ENCODE data around the gene LHFPL6. TPM values are rescaled to one million over a fixed set of nuclear protein-coding genes. Genes with fewer than 3 reads are reported as not detected.

The LHFPL6 gene
- total RNA-seq, 2 donors from 2014 or later = 0.50 TPM; not detected in 1

DNA sequence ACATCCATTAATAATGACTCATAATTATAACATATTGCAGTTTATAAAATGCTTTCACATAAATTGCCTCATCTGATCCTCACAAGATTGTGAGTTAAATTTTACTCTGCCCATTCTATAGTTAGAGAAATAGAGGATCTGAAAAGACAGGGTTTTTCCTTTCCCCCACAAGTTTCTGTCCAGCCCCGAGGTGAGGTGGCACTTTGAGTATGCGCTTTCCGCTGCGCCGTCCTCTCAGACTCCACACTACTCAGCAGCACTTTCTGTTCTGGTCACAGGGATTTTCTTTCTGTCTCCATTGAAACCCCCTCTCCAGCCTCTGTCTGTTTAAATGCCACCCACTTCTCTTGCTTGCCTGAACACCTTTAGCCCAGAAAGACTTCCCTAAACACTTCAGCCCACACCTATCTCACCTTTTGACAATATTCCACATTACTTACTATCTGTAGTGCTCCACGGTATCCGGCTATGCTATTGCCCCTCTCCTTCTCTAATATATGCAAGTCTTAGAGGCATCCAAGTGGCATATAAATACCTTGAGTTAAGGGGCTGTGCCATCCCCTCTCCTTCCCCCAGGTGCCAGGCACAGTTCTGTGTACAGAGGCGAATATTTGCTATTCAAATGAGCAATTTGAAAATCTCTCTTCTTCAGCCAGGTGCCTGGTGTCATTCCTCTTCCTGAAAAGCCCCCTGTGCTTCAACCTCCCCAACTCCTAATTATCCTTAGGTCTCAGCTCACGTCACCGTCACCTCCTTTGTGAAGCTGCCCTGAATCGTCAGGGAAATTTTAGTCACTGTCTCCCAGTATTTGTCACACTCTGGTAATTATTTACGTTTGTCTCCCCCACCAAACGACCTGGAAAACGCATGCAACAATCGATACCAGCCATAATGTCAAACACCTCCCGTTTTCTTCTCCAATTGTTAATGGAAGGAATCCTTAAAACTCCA is 296.1 kb downstream of the LHFPL6 start:
- Mint-ChIP-seq H3K27me3 (peaks cover 20% of the 10 kb centered on the region), H3K27ac (no peak overlapping the region), H3K36me3 (ENCODE audit: low read depth) (no peaks in the 10 kb centered on the region), H3K4me1 (peaks cover 2% of the 10 kb centered on the region), H3K4me3 (no peak overlapping the region)
- no peak for ATAC-seq
- H3K9me3 ChIP-seq (ENCODE audit: control insufficient read depth, low read length, poor library complexity, severe bottlenecking) = no peaks in the 10 kb centered on the region
- no peak for DNase-seq

DNA sequence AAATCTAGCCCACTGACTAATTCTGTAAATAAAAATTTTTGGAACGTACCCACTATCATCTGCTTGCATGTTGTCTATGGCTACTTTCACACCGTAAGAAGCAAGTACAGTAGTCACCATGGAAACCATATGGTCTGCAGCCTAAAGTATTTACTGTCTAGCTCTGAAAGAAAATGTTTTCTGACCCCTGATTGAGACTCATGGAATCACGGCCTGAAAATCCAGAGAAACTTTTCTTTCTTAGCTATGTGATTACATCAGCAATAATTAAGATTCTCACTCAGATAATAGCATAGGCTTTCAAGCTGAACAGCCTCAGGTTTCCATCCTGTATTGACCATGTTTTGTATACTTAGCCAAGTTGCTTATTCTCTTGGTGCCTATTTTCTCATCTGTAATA is 300.2 kb downstream of the LHFPL6 start:
- H3K27me3 Mint-ChIP-seq = peaks cover 14% of the 10 kb centered on the region
- no peaks in the 10 kb centered on the region for H3K36me3 Mint-ChIP-seq (ENCODE audit: low read depth)

DNA sequence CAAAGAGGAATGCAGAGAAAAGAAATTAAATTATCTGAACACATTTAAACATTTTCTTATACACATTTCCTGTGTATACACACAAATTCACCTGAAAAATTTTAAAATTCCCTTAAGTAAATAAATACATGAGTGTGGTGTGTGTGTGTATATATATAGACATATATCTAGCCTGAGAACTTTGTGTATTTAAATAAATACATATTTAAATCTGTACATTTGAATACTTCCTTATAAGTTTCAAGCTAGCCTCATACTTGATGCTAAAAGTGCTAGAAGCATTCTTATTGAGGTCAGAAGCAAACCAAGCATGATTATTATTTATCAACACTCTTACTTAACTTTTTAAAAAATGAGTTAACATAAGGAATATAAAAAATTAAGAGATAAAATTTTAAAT is 304.0 kb downstream of the LHFPL6 start:
- H3K9me3 ChIP-seq (ENCODE audit: control insufficient read depth, low read length, poor library complexity, severe bottlenecking) = no peaks in the 10 kb centered on the region
- Mint-ChIP-seq H3K4me3 (no peak overlapping the region), H3K27ac (no peak overlapping the region), H3K36me3 (ENCODE audit: low read depth) (no peaks in the 10 kb centered on the region), H3K4me1 (no peaks in the 10 kb centered on the region), H3K27me3 (peaks cover 10% of the 10 kb centered on the region)
- no peak for ATAC-seq
- DNase-seq = no peak

More for the DNA sequence above, 300.2 kb downstream of the LHFPL6 start:
- H3K4me3 Mint-ChIP-seq = no peak overlapping the region
- DNase-seq (no peak), ATAC-seq (no peak)
- H3K9me3 ChIP-seq (ENCODE audit: control insufficient read depth, low read length, poor library complexity, severe bottlenecking) = no peaks in the 10 kb centered on the region
- peaks cover 2% of the 10 kb centered on the region for H3K4me1 Mint-ChIP-seq
- H3K27ac Mint-ChIP-seq = no peak overlapping the region

DNA sequence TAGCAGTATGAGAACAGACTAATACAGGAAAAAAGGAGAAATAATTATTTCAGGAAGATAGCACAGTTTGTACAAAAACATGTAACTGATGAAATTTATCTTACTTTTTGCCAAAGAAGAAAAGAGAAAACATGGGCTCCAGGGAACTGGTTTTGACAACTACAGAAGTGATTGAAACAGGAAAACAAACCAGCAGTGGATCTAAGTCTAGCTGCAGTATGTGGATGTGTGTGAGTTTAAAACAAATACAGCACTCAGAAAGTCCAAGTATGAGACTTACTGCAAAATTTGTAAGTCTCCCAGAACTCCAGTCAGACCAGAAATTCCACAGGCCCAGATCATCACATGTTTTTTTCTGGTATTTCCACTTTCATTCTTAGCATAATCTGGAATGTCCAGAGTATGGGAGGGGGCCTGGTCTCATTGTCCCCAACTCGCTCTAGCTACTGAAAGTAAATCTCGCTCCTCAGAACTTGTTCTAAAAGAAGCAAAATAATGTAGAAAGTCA is 305.3 kb downstream of the LHFPL6 start:
- no peaks in the 10 kb centered on the region for H3K9me3 ChIP-seq (ENCODE audit: control insufficient read depth, low read length, poor library complexity, severe bottlenecking)
- no peaks in the 10 kb centered on the region for H3K4me1 Mint-ChIP-seq
- no peak overlapping the region for H3K27ac Mint-ChIP-seq
- no peak for ATAC-seq
- peaks cover 2% of the 10 kb centered on the region for H3K27me3 Mint-ChIP-seq
- no peak overlapping the region for H3K4me3 Mint-ChIP-seq
- DNase-seq = no peak
- no peaks in the 10 kb centered on the region for H3K36me3 Mint-ChIP-seq (ENCODE audit: low read depth)

DNA sequence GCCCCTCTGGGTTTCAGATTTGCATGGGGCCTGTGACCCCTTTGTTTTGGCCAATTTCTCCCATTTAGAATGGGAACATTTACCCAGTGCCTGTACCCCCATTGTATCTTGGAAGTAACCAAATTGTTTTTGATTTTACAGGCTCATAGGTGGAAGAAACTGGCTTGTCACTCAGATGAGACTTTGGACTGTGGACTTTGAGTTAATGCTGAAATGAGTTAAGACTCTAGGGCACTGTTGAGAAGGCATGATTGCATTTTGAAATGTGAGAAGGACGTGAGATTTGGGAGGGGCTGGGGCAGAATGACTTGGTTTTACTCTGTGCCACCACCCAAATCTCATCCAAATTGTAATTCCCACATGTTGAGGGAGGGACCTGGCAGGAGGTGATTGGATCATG is 306.0 kb downstream of the LHFPL6 start:
- no peaks in the 10 kb centered on the region for H3K9me3 ChIP-seq (ENCODE audit: control insufficient read depth, low read length, poor library complexity, severe bottlenecking)
- ATAC-seq = no peak
- Mint-ChIP-seq H3K4me3 (no peak overlapping the region), H3K4me1 (no peaks in the 10 kb centered on the region), H3K27me3 (no peaks in the 10 kb centered on the region), H3K27ac (no peak overlapping the region), H3K36me3 (ENCODE audit: low read depth) (no peaks in the 10 kb centered on the region)
- DNase-seq = no peak

DNA sequence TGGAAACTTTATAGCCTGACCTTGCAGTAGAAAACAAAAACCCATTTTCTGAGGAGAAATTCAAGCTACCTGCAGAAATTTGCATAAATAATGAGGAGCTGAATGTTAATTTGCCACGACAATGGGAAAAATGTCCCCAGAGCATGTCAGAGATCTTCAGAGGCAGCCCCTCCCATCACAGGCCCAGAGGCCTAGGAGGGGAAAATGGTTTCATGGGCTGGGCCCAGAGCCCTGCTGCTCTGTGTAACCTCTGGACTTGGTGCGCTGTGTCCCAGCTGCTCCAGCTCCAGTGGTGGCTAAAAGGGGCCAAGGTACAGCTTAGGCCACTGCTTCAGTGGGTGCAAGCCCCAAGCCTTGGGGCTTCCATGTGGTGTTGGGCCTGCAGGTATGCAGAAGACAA is 306.8 kb downstream of the LHFPL6 start:
- DNase-seq (no peak), ATAC-seq (no peak)
- Mint-ChIP-seq H3K27me3 (no peaks in the 10 kb centered on the region), H3K4me1 (no peaks in the 10 kb centered on the region), H3K36me3 (ENCODE audit: low read depth) (no peaks in the 10 kb centered on the region), H3K4me3 (no peak overlapping the region), H3K27ac (no peak overlapping the region)
- no peaks in the 10 kb centered on the region for H3K9me3 ChIP-seq (ENCODE audit: control insufficient read depth, low read length, poor library complexity, severe bottlenecking)

Other genes starting within 250 kb of the LHFPL6 start
- 10 to 100 TPM; 20.2 to 25.7 TPM for gene COG6, start 52.5 kb upstream of the LHFPL6 start, total RNA-seq

Measured in T-helper 17 cell (primary cell).